Skeletal muscle tissue (tissue), 5 donors: ENCODE results near the gene SPON2. TPM values are rescaled to one million over a fixed set of nuclear protein-coding genes. Genes with fewer than 3 reads are reported as not detected.
"Not testable (repeated sequence)": the region's sequence is repeated elsewhere in the genome, so short reads cannot be mapped to it uniquely, and the experiment has no call there.

ENCODE experiments used
- H3K27ac ChIP-seq: one replicate; pipeline ENCODE4 v1.7.0; 2013; ENCODE audit warnings: mild to moderate bottlenecking, low read depth, low read length, inconsistent platforms
- H3K27me3 ChIP-seq, 3 donors: one replicate each; pipeline ENCODE4 v1.7.0; 2013; ENCODE audit warnings: low read length in 3 of 3; ENCODE audit not compliant: control insufficient read depth in 3 of 3, insufficient read depth in 3 of 3
- H3K36me3 ChIP-seq, 3 donors: one replicate each; pipeline ENCODE4 v1.7.0; 2013; ENCODE audit warnings: low read length in 3 of 3; ENCODE audit not compliant: control insufficient read depth in 3 of 3, insufficient read depth in 3 of 3
- H3K4me1 ChIP-seq, 3 donors: one replicate each; pipeline ENCODE4 v1.7.0; 2013; ENCODE audit warnings: low read length in 3 of 3, mild to moderate bottlenecking in 3 of 3; ENCODE audit not compliant: control insufficient read depth in 3 of 3, insufficient read depth in 3 of 3
- H3K4me3 ChIP-seq, 3 donors: one replicate each; pipeline ENCODE4 v1.7.0; 2013; ENCODE audit warnings: low read length in 3 of 3
- H3K9ac ChIP-seq, 3 donors: one replicate each; pipeline ENCODE4 v1.7.0; 2013; ENCODE audit warnings: low read length in 3 of 3, mild to moderate bottlenecking in 3 of 3, moderate library complexity in 2 of 3, low read depth in 1 of 3
- H3K9me3 ChIP-seq, 3 donors: one replicate each; pipeline ENCODE4 v1.7.0; 2013; ENCODE audit warnings: low read length in 3 of 3; ENCODE audit not compliant: control insufficient read depth in 3 of 3
- small RNA-seq: library from RNA; depleted of rRNA; stranded (forward); fragments of <200 nt; gene quantifications from one replicate; pipeline ENCODE3, GENCODE V24; 2014
- total RNA-seq: library from RNA; depleted of rRNA; stranded (reverse); fragments of >200 nt; gene quantifications from one replicate; pipeline ENCODE4 v1.2.3, GENCODE V29; 2014
- donor health status: Osteomylitis.

The SPON2 gene
- total RNA-seq, 1 donor from 2014 or later = 29.2 TPM

DNA sequence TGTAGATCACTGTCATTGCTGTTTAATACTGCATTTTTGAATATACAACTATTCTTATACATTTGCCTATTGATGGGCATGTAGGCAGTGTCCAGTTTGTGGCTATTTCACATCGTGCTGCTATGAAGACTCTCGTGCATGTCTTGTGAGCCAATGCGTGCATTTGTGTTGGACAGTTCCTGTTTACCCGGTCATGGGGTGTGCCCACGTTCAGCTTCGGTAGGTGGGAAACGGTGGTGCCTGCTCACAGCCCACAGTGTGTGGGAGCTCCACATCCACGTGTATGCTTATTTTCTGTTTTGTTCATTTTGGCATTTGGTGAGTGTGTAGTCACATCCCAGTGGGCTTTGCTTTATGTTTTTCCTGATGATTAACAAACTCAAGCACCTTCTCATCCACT lies 39.4 kb downstream of the SPON2 start:
- Histone ChIP-seq H3K9me3 (no peaks in the 10 kb centered on the region), H3K27ac (no peak overlapping the region), H3K27me3 (no peaks in the 10 kb centered on the region), H3K36me3 (no peaks in the 10 kb centered on the region), H3K9ac (no peak overlapping the region), H3K4me1 (peaks cover 0 to 3% (median 0%) of the 10 kb centered on the region in 3 donors), H3K4me3 (no peak overlapping the region)

DNA sequence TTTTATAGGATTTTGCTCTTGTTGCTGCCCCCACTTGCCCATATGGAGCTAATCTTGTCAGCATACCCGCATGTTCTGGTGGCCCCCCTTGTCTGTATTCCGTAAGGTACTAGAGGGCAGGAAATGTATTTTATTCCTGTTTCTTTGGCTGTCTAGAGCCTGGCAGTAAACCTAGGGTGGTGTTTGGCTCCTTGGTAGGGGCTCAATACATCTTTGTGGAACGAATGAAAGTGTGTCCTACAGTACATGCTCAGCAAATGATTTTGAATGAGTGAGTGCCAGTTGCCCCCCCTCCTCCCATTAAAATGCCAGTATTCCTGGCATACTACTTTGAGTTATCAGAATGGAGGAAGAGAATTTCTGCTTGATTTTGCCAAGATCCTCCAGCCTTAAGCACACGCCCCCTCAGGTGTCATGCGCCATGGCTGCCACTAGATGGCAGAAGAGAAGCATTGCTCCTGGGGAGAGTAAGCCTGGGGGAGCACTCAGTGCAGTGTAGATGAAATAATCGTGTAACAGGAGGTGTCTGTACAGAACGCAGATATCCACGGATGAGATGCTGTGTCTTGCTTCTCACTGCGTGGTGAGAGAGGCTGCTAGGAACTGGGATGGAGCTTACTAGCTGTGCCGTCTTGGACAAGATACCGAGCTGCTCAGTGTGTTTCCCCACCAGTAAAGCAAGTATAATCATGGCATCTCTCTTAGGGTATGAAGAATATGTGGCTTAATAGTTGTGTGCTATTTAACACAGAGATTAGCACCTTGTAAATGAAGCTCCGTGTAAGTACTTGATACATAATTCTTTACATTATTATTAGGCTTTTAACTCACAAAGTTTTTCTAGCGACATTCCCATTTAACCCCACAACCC lies 41.8 kb downstream of the SPON2 start:
- Histone ChIP-seq H3K27ac (no peak overlapping the region), H3K9ac (no peak overlapping the region), H3K4me3 (no peak overlapping the region), H3K9me3 (no peaks in the 10 kb centered on the region), H3K36me3 (no peaks in the 10 kb centered on the region), H3K4me1 (peaks cover 0 to 3% (median 0%) of the 10 kb centered on the region in 3 donors), H3K27me3 (no peaks in the 10 kb centered on the region)

DNA sequence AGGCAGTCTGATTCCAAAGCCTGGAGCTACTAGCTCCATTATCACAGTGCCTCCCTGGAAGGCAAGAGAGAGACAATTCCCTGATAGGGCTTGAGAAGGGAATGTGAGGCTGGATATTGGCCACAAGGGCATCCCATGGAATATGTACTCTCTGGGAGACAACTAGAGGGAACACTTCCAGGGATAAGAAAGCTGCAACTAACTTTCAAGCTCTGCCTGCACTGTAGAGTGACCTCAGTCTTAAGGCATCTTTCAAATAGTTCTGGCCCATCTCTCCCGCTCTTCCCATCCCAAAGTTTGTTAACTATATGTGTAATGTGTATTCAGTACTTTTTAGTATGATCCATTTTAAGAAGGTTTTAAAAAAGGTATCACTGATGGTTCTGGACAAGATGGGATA lies 45.9 kb downstream of the SPON2 start:
- Histone ChIP-seq H3K9me3 (no peaks in the 10 kb centered on the region), H3K4me3 (no peak overlapping the region), H3K36me3 (no peaks in the 10 kb centered on the region), H3K27me3 (no peaks in the 10 kb centered on the region), H3K27ac (no peak overlapping the region), H3K9ac (no peak overlapping the region), H3K4me1 (peaks cover 0 to 3% (median 0%) of the 10 kb centered on the region in 3 donors)

DNA sequence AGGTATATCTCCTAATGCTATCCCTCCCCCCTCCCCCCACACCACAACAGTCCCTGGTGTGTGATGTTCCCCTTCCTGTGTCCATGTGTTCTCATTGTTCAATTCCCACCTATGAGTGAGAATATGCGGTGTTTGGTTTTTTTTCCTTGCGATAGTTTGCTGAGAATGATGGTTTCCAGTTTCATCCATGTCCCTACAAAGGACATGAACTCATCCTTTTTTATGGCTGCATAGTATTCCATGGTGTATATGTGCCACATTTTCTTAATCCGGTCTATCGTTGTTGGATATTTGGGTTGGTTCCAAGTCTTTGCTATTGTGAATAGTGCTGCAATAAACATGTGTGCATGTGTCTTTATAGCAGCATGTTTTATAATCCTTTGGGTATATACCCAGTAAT lies 46.9 kb downstream of the SPON2 start:
- H3K9me3 ChIP-seq, H3K4me3 ChIP-seq, H3K9ac ChIP-seq, H3K27me3 ChIP-seq, H3K27ac ChIP-seq, H3K4me1 ChIP-seq, H3K36me3 ChIP-seq: not testable (repeated sequence)

DNA sequence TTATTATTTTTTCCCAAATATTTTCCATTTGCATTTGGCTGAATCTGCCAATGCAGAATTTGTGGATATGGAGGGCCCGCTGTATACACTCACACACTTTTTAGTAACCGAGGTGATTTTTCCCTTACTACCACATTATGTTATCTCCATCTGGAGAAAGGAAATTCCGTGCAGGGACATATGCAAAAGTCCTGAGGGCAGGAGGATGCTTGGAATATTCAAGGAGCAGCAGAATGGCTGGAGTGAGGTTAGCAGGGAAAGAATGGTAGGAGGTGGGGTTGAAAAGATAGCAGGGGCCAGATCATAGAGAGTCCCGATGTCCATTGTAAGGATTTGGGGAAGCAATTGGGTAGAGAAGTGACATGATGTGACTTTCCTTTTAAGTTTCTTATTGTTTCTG lies 47.6 kb downstream of the SPON2 start:
- no peaks in the 10 kb centered on the region for H3K4me1 ChIP-seq

DNA sequence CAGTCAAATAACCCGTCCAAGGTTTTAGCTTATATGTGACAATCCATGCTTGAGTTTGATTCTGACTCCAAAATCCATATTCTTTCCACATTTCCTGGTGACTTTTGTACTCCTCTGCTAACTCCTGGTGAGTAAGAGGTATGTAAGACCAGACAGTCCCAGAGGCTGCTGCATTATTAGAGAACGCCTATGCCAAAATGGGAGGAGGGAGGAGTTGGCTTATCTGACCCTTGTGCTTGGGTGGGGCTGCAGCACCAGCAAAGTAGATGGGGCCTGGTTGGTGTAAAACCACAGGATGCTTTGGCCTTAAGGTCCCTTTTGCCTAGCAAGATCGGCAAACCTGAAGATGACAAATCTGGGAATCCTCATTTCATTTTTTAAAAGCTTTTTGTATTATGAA lies 49.9 kb downstream of the SPON2 start:
- Histone ChIP-seq H3K4me1 (no peaks in the 10 kb centered on the region), H3K9ac (no peak overlapping the region), H3K27me3 (no peaks in the 10 kb centered on the region), H3K27ac (no peak overlapping the region), H3K36me3 (no peaks in the 10 kb centered on the region), H3K9me3 (no peaks in the 10 kb centered on the region), H3K4me3 (no peak overlapping the region)

More for the DNA sequence above, 47.6 kb downstream of the SPON2 start:
- H3K4me3 ChIP-seq = no peak overlapping the region
- no peak overlapping the region for H3K9ac ChIP-seq
- no peaks in the 10 kb centered on the region for H3K9me3 ChIP-seq
- H3K27me3 ChIP-seq = no peaks in the 10 kb centered on the region
- no peak overlapping the region for H3K27ac ChIP-seq
- no peaks in the 10 kb centered on the region for H3K36me3 ChIP-seq

Small RNA genes lying within 50 kb of the gene (small RNA-seq; reads per million reads assigned to genes)
- not detected for gene RF00554

Other genes starting within 250 kb of the SPON2 start
- gene GAK, start 240.3 kb downstream of the SPON2 start, total RNA-seq = 19.8 TPM
- gene TMEM175, start 240.1 kb downstream of the SPON2 start, total RNA-seq = 18.3 TPM
- gene DGKQ, start 199.0 kb downstream of the SPON2 start, total RNA-seq = 2.1 TPM
- gene IDUA, start 185.5 kb downstream of the SPON2 start, total RNA-seq = 1.0 TPM
- not detected for gene SLC26A1, start 179.2 kb downstream of the SPON2 start, total RNA-seq
- 54.3 TPM for gene FGFRL1, start 161.0 kb downstream of the SPON2 start, total RNA-seq
- gene RNF212, start 59.0 kb downstream of the SPON2 start, total RNA-seq = 3.7 TPM
- 109 TPM for gene CTBP1, start 76.5 kb upstream of the SPON2 start, total RNA-seq
- 24.5 TPM for gene MAEA, start 117.3 kb upstream of the SPON2 start, total RNA-seq
- gene UVSSA, start 174.6 kb upstream of the SPON2 start, total RNA-seq = 2.6 TPM
- gene NKX1-1, start 233.9 kb upstream of the SPON2 start, total RNA-seq = not detected